Neural progenitor cell (in vitro differentiated cells): Measurements from ENCODE around the gene RAB40B.

Experiments
- EZH2 ChIP-seq: fragments of 200-600 bp; sonication (generic); IDR thresholded peaks from 2 replicates; pipeline ENCODE4 v1.6.1; 2017; ENCODE audit warnings: antibody characterized with exemption, mild to moderate bottlenecking, moderate library complexity
- TF ChIP-seq, protein P1 (sequence below): fragments of 200-600 bp; sonication (generic); IDR thresholded peaks from 2 replicates; pipeline ENCODE4 v1.5.1; 2017; ENCODE audit warnings: antibody characterized with exemption, mild to moderate bottlenecking

DNA sequence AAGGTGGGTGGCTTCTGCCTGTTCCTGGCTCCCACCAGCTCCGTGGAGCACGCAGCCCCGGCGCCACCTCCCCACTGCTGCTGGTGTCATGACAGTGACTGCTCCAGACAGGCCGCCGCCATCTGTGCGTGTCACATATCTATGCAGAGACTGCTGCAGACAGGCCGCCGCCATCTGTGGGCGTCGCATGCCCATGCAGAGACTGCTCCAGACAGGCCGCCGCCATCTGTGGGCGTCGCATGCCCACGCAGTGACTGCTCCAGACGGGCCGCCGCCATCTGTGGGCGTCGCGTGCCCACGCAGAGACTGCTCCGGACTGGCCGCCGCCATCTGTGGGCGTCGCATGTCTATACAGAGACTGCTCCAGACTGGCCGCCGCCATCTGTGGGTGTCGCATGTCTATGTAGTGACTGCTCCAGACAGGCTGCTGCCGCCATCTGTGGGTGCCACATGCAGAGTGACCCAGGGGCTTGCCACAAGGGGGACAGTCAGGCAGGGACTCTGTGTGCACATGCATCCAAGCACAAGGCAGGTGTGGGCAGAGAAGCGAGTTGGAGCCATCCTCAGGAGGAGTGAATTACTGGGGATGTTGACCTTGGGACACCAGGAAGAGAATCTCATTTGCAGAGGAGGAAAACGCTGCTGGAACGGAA lies 14.7 kb upstream of the RAB40B start:
- TF ChIP-seq EZH2: no peak
- TF ChIP-seq, protein P1, sequence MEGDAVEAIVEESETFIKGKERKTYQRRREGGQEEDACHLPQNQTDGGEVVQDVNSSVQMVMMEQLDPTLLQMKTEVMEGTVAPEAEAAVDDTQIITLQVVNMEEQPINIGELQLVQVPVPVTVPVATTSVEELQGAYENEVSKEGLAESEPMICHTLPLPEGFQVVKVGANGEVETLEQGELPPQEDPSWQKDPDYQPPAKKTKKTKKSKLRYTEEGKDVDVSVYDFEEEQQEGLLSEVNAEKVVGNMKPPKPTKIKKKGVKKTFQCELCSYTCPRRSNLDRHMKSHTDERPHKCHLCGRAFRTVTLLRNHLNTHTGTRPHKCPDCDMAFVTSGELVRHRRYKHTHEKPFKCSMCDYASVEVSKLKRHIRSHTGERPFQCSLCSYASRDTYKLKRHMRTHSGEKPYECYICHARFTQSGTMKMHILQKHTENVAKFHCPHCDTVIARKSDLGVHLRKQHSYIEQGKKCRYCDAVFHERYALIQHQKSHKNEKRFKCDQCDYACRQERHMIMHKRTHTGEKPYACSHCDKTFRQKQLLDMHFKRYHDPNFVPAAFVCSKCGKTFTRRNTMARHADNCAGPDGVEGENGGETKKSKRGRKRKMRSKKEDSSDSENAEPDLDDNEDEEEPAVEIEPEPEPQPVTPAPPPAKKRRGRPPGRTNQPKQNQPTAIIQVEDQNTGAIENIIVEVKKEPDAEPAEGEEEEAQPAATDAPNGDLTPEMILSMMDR: no peak
